Ishikawa (cell line): ENCODE measurements around the gene INO80D.

Experiments used
- CEBPB ChIP-seq: IDR thresholded peaks from 2 replicates; pipeline ENCODE4 v1.6.1; 2012
- CREB1 ChIP-seq: IDR thresholded peaks from 2 replicates; pipeline ENCODE4 v1.6.1; 2012; ENCODE audit warnings: low read depth
- EGR1 ChIP-seq: IDR thresholded peaks from 2 replicates; pipeline ENCODE4 v1.6.1; 2012
- EP300 ChIP-seq: IDR thresholded peaks from 2 replicates; pipeline ENCODE4 v1.6.1; 2012; ENCODE audit warnings: borderline replicate concordance
- FOXM1 ChIP-seq: IDR thresholded peaks from 2 replicates; pipeline ENCODE4 v1.6.1; 2012; ENCODE audit warnings: low read depth, borderline replicate concordance
- NFIC ChIP-seq: IDR thresholded peaks from 2 replicates; pipeline ENCODE4 v1.6.1; 2012
- RAD21 ChIP-seq: IDR thresholded peaks from 2 replicates; pipeline ENCODE4 v1.6.1; 2012; ENCODE audit warnings: low read depth
- TAF1 ChIP-seq: IDR thresholded peaks from 2 replicates; pipeline ENCODE4 v1.6.1; 2012; ENCODE audit warnings: low read depth, mild to moderate bottlenecking
- TCF12 ChIP-seq: IDR thresholded peaks from 2 replicates; pipeline ENCODE4 v1.6.1; 2012; ENCODE audit warnings: low read depth
- TEAD4 ChIP-seq: IDR thresholded peaks from 2 replicates; pipeline ENCODE4 v1.6.1; 2012
- USF1 ChIP-seq: IDR thresholded peaks from 2 replicates; pipeline ENCODE4 v1.6.1; 2012
- YY1 ChIP-seq: IDR thresholded peaks from 2 replicates; pipeline ENCODE4 v1.6.1; 2012; ENCODE audit warnings: low read depth
- ZBTB7A ChIP-seq: IDR thresholded peaks from 2 replicates; pipeline ENCODE4 v1.6.1; 2012; ENCODE audit warnings: low read depth
- TF ChIP-seq, protein P1 (sequence below): IDR thresholded peaks from 2 replicates; pipeline ENCODE4 v1.6.1; 2012
- TF ChIP-seq, protein P2 (sequence below): IDR thresholded peaks from 2 replicates; pipeline ENCODE4 v1.6.1; 2012; ENCODE audit warnings: low read depth, mild to moderate bottlenecking

Gene INO80D

GRCh38 chr2:205967391-205968075 lies 118.4 kb downstream of the INO80D start:
- TF ChIP-seq TAF1, result no peak
- TF ChIP-seq CREB1, result no peak
- TF ChIP-seq CEBPB, result no peak
- no peak for TF ChIP-seq RAD21
- TF ChIP-seq EP300, result no peak
- no peak for TF ChIP-seq USF1
- TF ChIP-seq FOXM1, result no peak
- no peak for TF ChIP-seq TEAD4
- TF ChIP-seq, protein P1, sequence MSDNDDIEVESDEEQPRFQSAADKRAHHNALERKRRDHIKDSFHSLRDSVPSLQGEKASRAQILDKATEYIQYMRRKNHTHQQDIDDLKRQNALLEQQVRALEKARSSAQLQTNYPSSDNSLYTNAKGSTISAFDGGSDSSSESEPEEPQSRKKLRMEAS, result no peak
- TF ChIP-seq, protein P2, sequence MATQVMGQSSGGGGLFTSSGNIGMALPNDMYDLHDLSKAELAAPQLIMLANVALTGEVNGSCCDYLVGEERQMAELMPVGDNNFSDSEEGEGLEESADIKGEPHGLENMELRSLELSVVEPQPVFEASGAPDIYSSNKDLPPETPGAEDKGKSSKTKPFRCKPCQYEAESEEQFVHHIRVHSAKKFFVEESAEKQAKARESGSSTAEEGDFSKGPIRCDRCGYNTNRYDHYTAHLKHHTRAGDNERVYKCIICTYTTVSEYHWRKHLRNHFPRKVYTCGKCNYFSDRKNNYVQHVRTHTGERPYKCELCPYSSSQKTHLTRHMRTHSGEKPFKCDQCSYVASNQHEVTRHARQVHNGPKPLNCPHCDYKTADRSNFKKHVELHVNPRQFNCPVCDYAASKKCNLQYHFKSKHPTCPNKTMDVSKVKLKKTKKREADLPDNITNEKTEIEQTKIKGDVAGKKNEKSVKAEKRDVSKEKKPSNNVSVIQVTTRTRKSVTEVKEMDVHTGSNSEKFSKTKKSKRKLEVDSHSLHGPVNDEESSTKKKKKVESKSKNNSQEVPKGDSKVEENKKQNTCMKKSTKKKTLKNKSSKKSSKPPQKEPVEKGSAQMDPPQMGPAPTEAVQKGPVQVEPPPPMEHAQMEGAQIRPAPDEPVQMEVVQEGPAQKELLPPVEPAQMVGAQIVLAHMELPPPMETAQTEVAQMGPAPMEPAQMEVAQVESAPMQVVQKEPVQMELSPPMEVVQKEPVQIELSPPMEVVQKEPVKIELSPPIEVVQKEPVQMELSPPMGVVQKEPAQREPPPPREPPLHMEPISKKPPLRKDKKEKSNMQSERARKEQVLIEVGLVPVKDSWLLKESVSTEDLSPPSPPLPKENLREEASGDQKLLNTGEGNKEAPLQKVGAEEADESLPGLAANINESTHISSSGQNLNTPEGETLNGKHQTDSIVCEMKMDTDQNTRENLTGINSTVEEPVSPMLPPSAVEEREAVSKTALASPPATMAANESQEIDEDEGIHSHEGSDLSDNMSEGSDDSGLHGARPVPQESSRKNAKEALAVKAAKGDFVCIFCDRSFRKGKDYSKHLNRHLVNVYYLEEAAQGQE, result no peak
- no peak for TF ChIP-seq TCF12
- no peak for TF ChIP-seq YY1
- no peak for TF ChIP-seq ZBTB7A
- no peak for TF ChIP-seq EGR1

DNA sequence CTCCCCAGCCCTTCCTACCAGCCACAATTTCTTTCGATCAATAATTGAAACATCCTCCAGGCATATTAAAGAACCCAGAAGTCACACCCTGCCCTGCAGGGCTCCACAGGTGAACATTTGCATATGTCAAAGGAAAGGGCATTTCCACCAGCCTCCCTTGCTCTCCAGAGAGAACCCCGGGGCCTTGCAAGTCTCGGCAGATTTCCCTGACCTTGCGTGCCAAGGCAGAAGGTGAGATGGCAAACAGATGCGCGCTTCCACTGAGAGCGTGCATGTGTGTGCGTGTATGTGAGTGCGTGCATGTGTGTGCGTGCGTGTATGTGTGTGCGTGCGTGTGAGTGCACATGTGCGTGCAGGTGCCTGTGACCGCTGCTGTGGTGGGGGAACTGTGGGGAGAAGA lies 120.3 kb downstream of the INO80D start:
- TF ChIP-seq CEBPB (no peak), ZBTB7A (no peak), NFIC (no peak), EP300 (no peak), CREB1 (no peak), YY1 (no peak), FOXM1 (no peak), TEAD4 (no peak), EGR1 (no peak), RAD21 (no peak)
- TF ChIP-seq, protein P1, result no peak
- TF ChIP-seq, protein P2, result no peak

- no peak for TF ChIP-seq CEBPB
- no peak for TF ChIP-seq RAD21
- TF ChIP-seq EP300, result no peak
- no peak for TF ChIP-seq ZBTB7A
- no peak for TF ChIP-seq TEAD4
- no peak for TF ChIP-seq USF1
- TF ChIP-seq, protein P2, result no peak
- no peak for TF ChIP-seq NFIC
- TF ChIP-seq YY1, result no peak
- no peak for TF ChIP-seq FOXM1
- no peak for TF ChIP-seq CREB1
- TF ChIP-seq TCF12, result no peak
Observed at GRCh38 chr2:205964111-205964761, 121.7 kb downstream of the INO80D start.

DNA sequence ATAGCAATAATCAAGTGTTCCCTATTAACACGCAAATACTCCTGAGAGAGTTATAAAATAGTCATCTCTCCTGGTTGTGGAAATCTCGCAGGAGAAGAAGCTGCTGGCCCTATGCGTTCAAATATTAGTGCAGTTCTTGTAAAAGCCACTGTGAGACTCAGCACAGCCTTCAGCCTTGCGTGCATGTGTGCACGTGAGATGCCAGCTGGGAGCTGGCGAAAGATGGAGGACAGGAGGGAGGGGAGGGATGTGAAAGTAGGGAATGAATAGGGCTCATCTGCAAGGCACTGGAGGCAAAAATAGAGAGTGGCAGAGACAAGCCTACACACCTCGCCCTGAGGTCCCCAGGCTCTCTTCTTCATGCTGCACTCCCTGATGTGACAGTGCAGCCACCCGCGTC lies 126.5 kb downstream of the INO80D start:
- TF ChIP-seq EGR1, result no peak
- no peak for TF ChIP-seq YY1
- no peak for TF ChIP-seq CEBPB
- TF ChIP-seq ZBTB7A, result no peak
- no peak for TF ChIP-seq RAD21
- TF ChIP-seq NFIC, result no peak
- TF ChIP-seq USF1, result no peak
- no peak for TF ChIP-seq TEAD4
- TF ChIP-seq, protein P1, result no peak
- no peak for TF ChIP-seq TCF12
- TF ChIP-seq FOXM1, result no peak
- TF ChIP-seq CREB1, result no peak
- TF ChIP-seq, protein P2, result no peak
